Osteoblast (primary cell): ENCODE results near the gene ZNF382. TPM values are rescaled to one million over a fixed set of nuclear protein-coding genes. Genes with fewer than 3 reads are reported as not detected.
A peak's percentile ranks its signal among the peaks of the same experiment; 100 is the strongest.
"Not testable (repeated sequence)": the region's sequence is repeated elsewhere in the genome, so short reads cannot be mapped to it uniquely, and the experiment has no call there.

Experiments
- DNase-seq: peaks from one replicate; pipeline ENCODE4 v3.0.0; 2011; ENCODE audit warnings: low spot score, mixed read lengths; ENCODE audit not compliant: insufficient read length; ENCODE audit errors: missing footprints
- H2AFZ ChIP-seq: 2 replicates; pipeline ENCODE4 v1.6.0; 2011; ENCODE audit warnings: mild to moderate bottlenecking, low read length
- H3K27ac ChIP-seq: 2 replicates; pipeline ENCODE4 v1.5.1; 2011; ENCODE audit warnings: mild to moderate bottlenecking, low read depth, low read length, moderate library complexity
- H3K27me3 ChIP-seq: 2 replicates; pipeline ENCODE4 v1.6.0; 2012; ENCODE audit warnings: mild to moderate bottlenecking, control low read depth, inconsistent platforms, low read length, moderate library complexity; ENCODE audit not compliant: insufficient read depth
- H3K36me3 ChIP-seq: 2 replicates; pipeline ENCODE4 v1.5.1; 2011; ENCODE audit warnings: mild to moderate bottlenecking, low read length, control low read depth, moderate library complexity; ENCODE audit not compliant: insufficient read depth
- H3K4me1 ChIP-seq: 2 replicates; pipeline ENCODE4 v1.5.1; 2011; ENCODE audit warnings: mild to moderate bottlenecking, low read length, control low read depth, moderate library complexity; ENCODE audit not compliant: insufficient read depth
- H3K4me2 ChIP-seq: 2 replicates; pipeline ENCODE4 v1.6.0; 2011; ENCODE audit warnings: mild to moderate bottlenecking, low read length; ENCODE audit not compliant: insufficient read depth
- H3K4me3 ChIP-seq: fragments of 200-600 bp; sonication (generic); 3 replicates; pipeline ENCODE4 v1.5.1; 2012; ENCODE audit warnings: mild to moderate bottlenecking, low read length, inconsistent platforms; ENCODE audit not compliant: insufficient read depth
- H3K79me2 ChIP-seq: 2 replicates; pipeline ENCODE4 v1.6.0; 2012; ENCODE audit warnings: mild to moderate bottlenecking, low read length, control low read depth, inconsistent platforms; ENCODE audit not compliant: insufficient read depth
- H3K9me3 ChIP-seq: 2 replicates; pipeline ENCODE4 v1.5.1; 2011; ENCODE audit warnings: low read depth, low read length, control low read depth
- H4K20me1 ChIP-seq: 2 replicates; pipeline ENCODE4 v1.6.0; 2012; ENCODE audit warnings: mild to moderate bottlenecking, low read length, control low read depth; ENCODE audit not compliant: insufficient read depth
- CTCF ChIP-seq: IDR thresholded peaks from 2 replicates; pipeline ENCODE4 v1.5.1; 2011; ENCODE audit warnings: mild to moderate bottlenecking, low read depth, low read length, moderate library complexity; ENCODE audit errors: extremely low read depth
- total RNA-seq: library from RNA; depleted of rRNA; stranded (reverse); fragments of >200 nt; gene quantifications from 2 replicates; pipeline ENCODE4 v1.2.3, GENCODE V29; 2012

The ZNF382 gene
- total RNA-seq, 1 donor, result 12.3 TPM

GRCh38 chr19:36577271-36577996 is 27.7 kb upstream of the ZNF382 start:
- peaks cover 43% of the 10 kb centered on the region for H3K79me2 ChIP-seq
- TF ChIP-seq CTCF, result no peak
- no peak for DNase-seq

GRCh38 chr19:36579255-36579654 is 25.9 kb upstream of the ZNF382 start:
- DNase-seq, result peak; percentile 9
- no peaks in the 10 kb centered on the region for H3K9me3 ChIP-seq
- peaks cover 25% of the 10 kb centered on the region for H3K79me2 ChIP-seq
- no peaks in the 10 kb centered on the region for H3K27me3 ChIP-seq
- no peak overlapping the region for H2AFZ ChIP-seq
- H3K4me3 ChIP-seq, result no peak overlapping the region
- H4K20me1 ChIP-seq, result no peaks in the 10 kb centered on the region
- no peak for TF ChIP-seq CTCF
- peaks cover 42% of the 10 kb centered on the region for H3K36me3 ChIP-seq
- H3K4me2 ChIP-seq, result no peak overlapping the region
- no peak overlapping the region for H3K27ac ChIP-seq
- peaks cover 3% of the 10 kb centered on the region for H3K4me1 ChIP-seq

More at GRCh38 chr19:36577271-36577996, 27.7 kb upstream of the ZNF382 start:
- Histone ChIP-seq H3K9me3 (no peaks in the 10 kb centered on the region), H2AFZ (no peak overlapping the region), H3K4me1 (peaks cover 7% of the 10 kb centered on the region), H3K4me2 (no peak overlapping the region), H3K4me3 (no peak overlapping the region), H3K36me3 (peaks cover 36% of the 10 kb centered on the region), H3K27ac (no peak overlapping the region), H3K27me3 (no peaks in the 10 kb centered on the region), H4K20me1 (no peaks in the 10 kb centered on the region)

GRCh38 chr19:36602681-36603080 is 2.4 kb upstream of the ZNF382 start:
- Histone ChIP-seq H3K4me1 (peaks cover 10% of the 10 kb centered on the region), H3K79me2 (peaks cover 21% of the 10 kb centered on the region)
- DNase-seq, H3K36me3 ChIP-seq, H3K27ac ChIP-seq, H4K20me1 ChIP-seq, H3K4me3 ChIP-seq, H2AFZ ChIP-seq, H3K9me3 ChIP-seq, H3K4me2 ChIP-seq, H3K27me3 ChIP-seq: not testable (repeated sequence)

- H3K79me2 ChIP-seq, result peaks cover 16% of the 10 kb centered on the region
- H4K20me1 ChIP-seq, result no peaks in the 10 kb centered on the region
- peak overlapping the region; percentile 93 for H3K4me2 ChIP-seq
- no peak for TF ChIP-seq CTCF
- peaks cover 10% of the 10 kb centered on the region for H3K4me1 ChIP-seq
- H3K9me3 ChIP-seq, result no peaks in the 10 kb centered on the region
- DNase-seq, result peak; percentile 89
- no peaks in the 10 kb centered on the region for H3K36me3 ChIP-seq
- H3K27me3 ChIP-seq, result no peaks in the 10 kb centered on the region
- H3K4me3 ChIP-seq, result peak overlapping the region; percentile 93
- peak overlapping the region; percentile 97 for H2AFZ ChIP-seq
- peak overlapping the region; percentile 67 for H3K27ac ChIP-seq
Measured at GRCh38 chr19:36604656-36605100, 435 bp upstream of the ZNF382 start.
